Measurements from ENCODE around the gene TMEM100.

Gene TMEM100

DNA sequence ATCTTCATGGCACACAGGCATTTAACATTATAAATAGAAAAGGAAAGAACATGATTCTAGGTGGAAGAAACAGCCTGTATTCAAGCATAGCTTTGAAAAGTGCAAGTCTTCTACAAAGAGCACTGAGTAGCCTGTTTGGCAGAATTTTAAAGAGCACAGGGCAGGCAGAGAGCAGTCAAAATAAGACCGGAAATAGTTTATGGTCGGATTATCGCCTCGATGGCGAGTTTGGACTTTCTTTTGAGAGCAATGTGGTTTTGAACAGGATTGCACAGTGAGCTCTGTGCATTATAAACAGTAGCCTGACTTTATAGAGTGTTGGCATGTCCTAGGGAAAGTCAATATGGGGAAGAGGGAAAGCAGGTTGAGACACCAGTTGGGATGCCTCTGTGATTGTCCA lies 6.2 kb upstream of the TMEM100 start:
- Histone ChIP-seq H3K27ac (peak overlapping the region in 1 of 2 donors; percentile 25), H3K4me3 (no peak overlapping the region)
- TF ChIP-seq, protein P1, sequence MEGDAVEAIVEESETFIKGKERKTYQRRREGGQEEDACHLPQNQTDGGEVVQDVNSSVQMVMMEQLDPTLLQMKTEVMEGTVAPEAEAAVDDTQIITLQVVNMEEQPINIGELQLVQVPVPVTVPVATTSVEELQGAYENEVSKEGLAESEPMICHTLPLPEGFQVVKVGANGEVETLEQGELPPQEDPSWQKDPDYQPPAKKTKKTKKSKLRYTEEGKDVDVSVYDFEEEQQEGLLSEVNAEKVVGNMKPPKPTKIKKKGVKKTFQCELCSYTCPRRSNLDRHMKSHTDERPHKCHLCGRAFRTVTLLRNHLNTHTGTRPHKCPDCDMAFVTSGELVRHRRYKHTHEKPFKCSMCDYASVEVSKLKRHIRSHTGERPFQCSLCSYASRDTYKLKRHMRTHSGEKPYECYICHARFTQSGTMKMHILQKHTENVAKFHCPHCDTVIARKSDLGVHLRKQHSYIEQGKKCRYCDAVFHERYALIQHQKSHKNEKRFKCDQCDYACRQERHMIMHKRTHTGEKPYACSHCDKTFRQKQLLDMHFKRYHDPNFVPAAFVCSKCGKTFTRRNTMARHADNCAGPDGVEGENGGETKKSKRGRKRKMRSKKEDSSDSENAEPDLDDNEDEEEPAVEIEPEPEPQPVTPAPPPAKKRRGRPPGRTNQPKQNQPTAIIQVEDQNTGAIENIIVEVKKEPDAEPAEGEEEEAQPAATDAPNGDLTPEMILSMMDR (IDR thresholded peaks at IDR 0.05) = no peak
- DNase-seq (ENCODE audit: low spot score) = no peak

DNA sequence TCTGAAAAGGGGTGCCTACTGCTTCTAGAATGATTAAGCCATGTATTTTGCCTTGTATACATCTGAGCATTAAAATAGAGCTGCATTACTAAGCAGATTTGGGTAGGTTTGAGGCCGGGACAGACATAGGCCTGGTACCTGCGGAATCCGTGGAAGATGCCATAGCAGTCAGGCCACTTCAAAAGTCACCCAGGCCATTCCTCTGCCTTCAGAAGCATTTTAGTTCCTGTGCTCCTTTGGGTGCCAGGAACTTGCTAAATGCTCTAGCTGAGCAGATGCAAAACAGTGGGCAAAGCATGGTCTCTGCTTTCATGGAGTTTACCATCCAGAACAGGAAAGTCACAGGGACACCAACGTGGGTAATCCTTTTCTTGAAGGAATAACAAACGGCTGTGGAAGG lies 5.7 kb upstream of the TMEM100 start:
- DNase-seq (ENCODE audit: low spot score) = no peak
- TF ChIP-seq, protein P1 (IDR thresholded peaks at IDR 0.05) = no peak
- peak overlapping the region in 1 of 2 donors; percentile 25 for H3K27ac ChIP-seq
- no peak overlapping the region for H3K4me3 ChIP-seq

DNA sequence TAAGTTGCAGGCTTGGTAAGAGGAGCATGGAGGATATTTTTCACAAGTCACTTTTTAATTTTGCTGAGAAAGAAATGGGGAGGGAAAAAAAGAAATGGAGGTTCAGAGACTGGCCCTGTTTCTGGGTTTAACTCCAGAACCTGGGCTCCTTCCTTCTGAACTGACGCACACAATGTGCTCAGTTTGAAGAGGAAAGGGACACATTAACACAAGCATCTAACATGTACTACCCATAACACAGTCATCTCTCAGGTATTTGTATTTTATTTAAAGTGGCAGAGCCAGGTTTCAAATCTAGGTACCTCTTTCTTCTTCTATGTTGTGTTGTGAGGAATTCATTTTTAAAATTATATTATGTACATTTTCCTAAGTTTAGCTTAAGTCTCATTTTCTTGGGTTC lies 5.3 kb upstream of the TMEM100 start:
- TF ChIP-seq, protein P1 (IDR thresholded peaks at IDR 0.05) = no peak
- DNase-seq (ENCODE audit: low spot score) = no peak
- Histone ChIP-seq H3K4me3 (no peak overlapping the region), H3K27ac (peak overlapping the region in 1 of 2 donors; percentile 37)

DNA sequence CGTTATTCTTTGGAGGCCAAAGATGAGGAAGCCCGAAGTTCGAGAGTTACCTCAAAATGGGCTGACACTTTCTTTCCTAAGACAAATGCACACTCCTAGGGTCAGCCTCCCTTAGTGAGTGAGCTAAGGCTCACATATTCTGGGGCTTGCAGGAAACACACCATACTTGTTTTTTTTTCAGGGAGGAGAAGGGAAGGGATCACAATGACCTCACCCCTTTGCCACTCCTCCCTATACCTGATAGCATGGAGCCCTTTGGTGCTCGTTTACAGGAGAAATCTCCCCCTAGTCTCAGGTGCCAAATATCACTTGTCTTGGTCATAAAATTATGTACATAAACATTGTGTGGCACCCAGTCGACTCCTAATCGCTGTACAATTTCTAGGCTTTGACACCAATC lies 4.6 kb upstream of the TMEM100 start:
- no peak for DNase-seq (ENCODE audit: low spot score)
- TF ChIP-seq, protein P1 (IDR thresholded peaks at IDR 0.05) = no peak
- Histone ChIP-seq H3K4me3 (no peak overlapping the region), H3K27ac (peak overlapping the region in 1 of 2 donors; percentile 37)

DNA sequence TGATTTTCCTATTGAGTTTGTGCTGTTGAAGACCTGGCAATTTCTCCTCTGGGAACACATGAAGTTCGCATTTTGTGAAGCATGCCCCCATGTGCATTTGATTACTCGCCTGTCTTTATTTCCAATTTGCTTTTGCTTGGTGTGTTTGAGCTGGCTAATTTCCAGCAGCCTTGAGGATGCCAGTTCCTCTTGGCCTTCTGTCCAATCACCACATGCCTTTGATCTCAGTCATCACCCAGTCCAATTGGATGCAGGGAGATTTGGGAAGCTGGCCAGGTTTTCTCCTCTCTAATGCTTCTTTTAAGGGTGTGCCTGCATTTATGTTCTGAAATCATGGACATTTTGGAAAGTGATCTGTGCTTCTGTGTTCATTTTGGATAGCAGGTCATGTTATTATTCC lies 3.8 kb upstream of the TMEM100 start:
- TF ChIP-seq, protein P1 (IDR thresholded peaks at IDR 0.05) = no peak
- DNase-seq (ENCODE audit: low spot score) = no peak
- H3K4me3 ChIP-seq = no peak overlapping the region
- peak overlapping the region in 1 of 2 donors; percentile 37 for H3K27ac ChIP-seq

DNA sequence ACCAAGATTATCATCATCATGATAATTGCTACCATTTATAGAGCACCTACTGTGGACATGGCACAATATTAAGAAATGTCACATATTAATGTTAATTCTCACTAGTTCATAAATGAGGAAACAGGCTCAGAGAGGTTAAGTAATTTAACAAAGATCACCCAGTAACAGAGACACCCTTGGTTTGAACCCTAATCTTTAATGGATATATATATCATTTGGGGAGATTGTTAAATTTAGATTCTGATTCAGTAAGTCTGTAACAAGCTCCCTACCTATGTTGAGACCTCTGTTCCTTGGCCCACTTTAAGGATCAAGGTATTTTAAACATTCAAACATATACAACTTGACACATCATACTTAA lies 804 bp upstream of the TMEM100 start:
- TF ChIP-seq, protein P1 (IDR thresholded peaks at IDR 0.05) = no peak
- Histone ChIP-seq H3K27ac (peak overlapping the region in 1 of 2 donors; percentile 51), H3K4me3 (peak overlapping the region; percentile 61)
- no peak for DNase-seq (ENCODE audit: low spot score)

DNA sequence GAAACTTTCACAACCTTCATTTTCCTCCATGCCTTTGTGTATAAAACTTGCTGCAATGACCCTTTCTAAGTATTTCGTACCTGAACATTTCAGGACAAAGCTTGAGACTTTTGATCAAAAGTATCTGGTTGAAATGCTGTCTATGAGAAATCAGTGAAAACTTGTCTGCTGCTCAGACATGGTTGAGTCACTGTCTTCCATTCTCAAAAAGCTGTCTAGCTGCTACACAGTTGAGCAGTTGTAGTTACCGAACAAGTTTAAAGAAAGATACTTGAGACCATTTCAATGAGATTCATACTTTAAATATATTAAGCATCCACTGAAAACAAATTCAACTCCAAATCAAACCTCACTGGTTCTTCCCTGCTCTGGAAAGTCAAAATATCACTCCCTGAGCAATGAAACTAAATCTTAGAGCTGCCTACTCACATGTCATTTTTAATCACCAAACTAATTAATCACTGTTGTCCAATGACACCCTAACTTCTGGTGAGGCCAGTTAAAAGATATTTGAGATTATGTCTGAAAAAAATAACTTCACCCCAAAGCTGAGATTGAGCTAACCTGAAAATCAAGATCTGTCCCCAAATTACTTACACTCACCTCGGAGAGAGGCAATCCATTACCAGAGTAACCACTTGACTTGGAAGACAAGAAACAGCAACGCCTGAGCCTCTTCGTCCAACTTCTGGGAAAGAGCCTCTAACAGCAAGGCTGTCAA lies 488 bp downstream of the TMEM100 start:
- DNase-seq (ENCODE audit: low spot score) = no peak
- Histone ChIP-seq H3K4me3 (peak overlapping the region; percentile 61), H3K27ac (peak overlapping the region in 1 of 2 donors; percentile 67)
- TF ChIP-seq, protein P1 (IDR thresholded peaks at IDR 0.05) = peak; percentile 3

Measured in coronary artery (tissue), 2 donors.